Subcutaneous adipose tissue (tissue), 4 donors: ENCODE results near the gene OSTM1. TPM values are rescaled to one million over a fixed set of nuclear protein-coding genes. Genes with fewer than 3 reads are reported as not detected.

ENCODE experiments used
- CTCF ChIP-seq: fragments of 450-650 bp; IDR thresholded peaks from one replicate; pipeline ENCODE4 v1.5.1; 2016; ENCODE audit warnings: low read depth, mild to moderate bottlenecking, control low read depth, antibody characterized with exemption, moderate library complexity
- total RNA-seq, 4 donors: library from RNA; depleted of rRNA; stranded (reverse); fragments of >200 nt; gene quantifications; one replicate each; pipeline ENCODE4 v1.1.0, GENCODE V29; 2016

OSTM1 gene
- total RNA-seq, 4 donors from 2014 or later, result 46.1 to 101 (median 69.4) TPM

- TF ChIP-seq CTCF, result no peak
These were observed 39.3 kb upstream of the OSTM1 start for GRCh38 chr6:108113557-108114519.

- TF ChIP-seq CTCF, result no peak
These were observed 33.8 kb upstream of the OSTM1 start for GRCh38 chr6:108108374-108108773.

- no peak for TF ChIP-seq CTCF
These were observed 32.6 kb upstream of the OSTM1 start for GRCh38 chr6:108107102-108107501.

GRCh38 chr6:108106694-108107093, 32.2 kb upstream of the OSTM1 start:
- TF ChIP-seq CTCF, result no peak

- no peak for TF ChIP-seq CTCF
These were observed 31.7 kb upstream of the OSTM1 start for GRCh38 chr6:108106261-108106660.

GRCh38 chr6:108105571-108105970, 31.0 kb upstream of the OSTM1 start:
- TF ChIP-seq CTCF, result no peak

GRCh38 chr6:108102965-108103364, 28.4 kb upstream of the OSTM1 start:
- no peak for TF ChIP-seq CTCF
